T-helper 17 cell (primary cell): ENCODE measurements around the gene HTR2A. TPM values are rescaled to one million over a fixed set of nuclear protein-coding genes. Genes with fewer than 3 reads are reported as not detected.
A peak's percentile ranks its signal among the peaks of the same experiment; 100 is the strongest.

Experiments
- ATAC-seq: fragments of 150-1000 bp; cut with Tn5 transposase; 2 replicates; pipeline ENCODE4 v1.10.0; 2021; ENCODE audit warnings: mild to moderate bottlenecking, moderate library complexity
- DNase-seq, 3 donors: peaks; one replicate each; pipeline versions ENCODE4 v3.0.0 to v3.0.0-alpha.2; 2020 to 2021
- H3K9me3 ChIP-seq: one replicate; pipeline ENCODE4 v1.7.0; 2013; ENCODE audit warnings: low read length, mild to moderate bottlenecking; ENCODE audit not compliant: control insufficient read depth, poor library complexity, severe bottlenecking
- H3K27ac Mint-ChIP-seq: one replicate; pipeline ENCODE4 v1.8.0; 2022; ENCODE audit warnings: mild to moderate bottlenecking, moderate library complexity, mixed read lengths
- H3K27me3 Mint-ChIP-seq: one replicate; pipeline ENCODE4 v1.8.0; 2022; ENCODE audit warnings: mixed read lengths
- H3K36me3 Mint-ChIP-seq: one replicate; pipeline ENCODE4 v1.8.0; 2022; ENCODE audit warnings: low read depth, mixed read lengths
- H3K4me1 Mint-ChIP-seq: one replicate; pipeline ENCODE4 v1.8.0; 2022; ENCODE audit warnings: mild to moderate bottlenecking, mixed read lengths
- H3K4me3 Mint-ChIP-seq: one replicate; pipeline ENCODE4 v1.8.0; 2022; ENCODE audit warnings: mild to moderate bottlenecking, moderate library complexity, mixed read lengths
- total RNA-seq, 4 donors: library from RNA in 2 of 4; stranded (reverse) in 2 of 4; gene quantifications; one replicate each; pipeline ENCODE4 v1.2.3 and lab custom pipeline; 2022 to 2026

HTR2A gene
- total RNA-seq, 2 donors from 2014 or later: not detected

GRCh38 chr13:46858776-46859175 lies 38.1 kb downstream of the HTR2A start:
- Mint-ChIP-seq H3K27ac (no peak overlapping the region), H3K4me1 (no peaks in the 10 kb centered on the region), H3K36me3 (peaks cover 3% of the 10 kb centered on the region), H3K27me3 (peaks cover 52% of the 10 kb centered on the region), H3K4me3 (no peak overlapping the region)
- H3K9me3 ChIP-seq: no peaks in the 10 kb centered on the region
- DNase-seq (no peak), ATAC-seq (no peak)

GRCh38 chr13:46858163-46858562 lies 38.7 kb downstream of the HTR2A start:
- ATAC-seq (no peak), DNase-seq (no peak)
- no peaks in the 10 kb centered on the region for H3K4me1 Mint-ChIP-seq
- peaks cover 3% of the 10 kb centered on the region for H3K36me3 Mint-ChIP-seq
- no peak overlapping the region for H3K4me3 Mint-ChIP-seq
- peaks cover 58% of the 10 kb centered on the region for H3K27me3 Mint-ChIP-seq
- H3K9me3 ChIP-seq: no peaks in the 10 kb centered on the region
- H3K27ac Mint-ChIP-seq: no peak overlapping the region

- H3K36me3 Mint-ChIP-seq: peaks cover 6% of the 10 kb centered on the region
- no peaks in the 10 kb centered on the region for H3K9me3 ChIP-seq
- H3K27me3 Mint-ChIP-seq: peaks cover 64% of the 10 kb centered on the region
- ATAC-seq (no peak), DNase-seq (no peak)
- no peak overlapping the region for H3K4me3 Mint-ChIP-seq
- H3K4me1 Mint-ChIP-seq: no peaks in the 10 kb centered on the region
- no peak overlapping the region for H3K27ac Mint-ChIP-seq
Measured at GRCh38 chr13:46855664-46856063, 41.2 kb downstream of the HTR2A start.

GRCh38 chr13:46855166-46855565 lies 41.7 kb downstream of the HTR2A start:
- no peaks in the 10 kb centered on the region for H3K9me3 ChIP-seq
- H3K27ac Mint-ChIP-seq: no peak overlapping the region
- H3K27me3 Mint-ChIP-seq: peaks cover 65% of the 10 kb centered on the region
- H3K36me3 Mint-ChIP-seq: peaks cover 6% of the 10 kb centered on the region
- no peak for DNase-seq
- H3K4me1 Mint-ChIP-seq: no peaks in the 10 kb centered on the region
- ATAC-seq: no peak
- H3K4me3 Mint-ChIP-seq: no peak overlapping the region

- no peak for DNase-seq
- Mint-ChIP-seq H3K36me3 (peaks cover 2% of the 10 kb centered on the region), H3K27ac (no peak overlapping the region), H3K27me3 (peaks cover 59% of the 10 kb centered on the region), H3K4me1 (no peaks in the 10 kb centered on the region), H3K4me3 (no peak overlapping the region)
- no peaks in the 10 kb centered on the region for H3K9me3 ChIP-seq
- no peak for ATAC-seq
Measured at GRCh38 chr13:46852168-46852567, 44.7 kb downstream of the HTR2A start.

GRCh38 chr13:46850214-46850613 lies 46.6 kb downstream of the HTR2A start:
- peaks cover 2% of the 10 kb centered on the region for H3K36me3 Mint-ChIP-seq
- no peak overlapping the region for H3K27ac Mint-ChIP-seq
- no peak for DNase-seq
- H3K9me3 ChIP-seq: no peaks in the 10 kb centered on the region
- no peak for ATAC-seq
- H3K27me3 Mint-ChIP-seq: peaks cover 62% of the 10 kb centered on the region
- no peaks in the 10 kb centered on the region for H3K4me1 Mint-ChIP-seq
- H3K4me3 Mint-ChIP-seq: no peak overlapping the region

GRCh38 chr13:46846726-46847125 lies 50.1 kb downstream of the HTR2A start:
- Mint-ChIP-seq H3K27me3 (peaks cover 65% of the 10 kb centered on the region), H3K27ac (no peak overlapping the region), H3K4me3 (no peak overlapping the region), H3K36me3 (peaks cover 1% of the 10 kb centered on the region), H3K4me1 (no peaks in the 10 kb centered on the region)
- DNase-seq (no peak), ATAC-seq (no peak)
- no peaks in the 10 kb centered on the region for H3K9me3 ChIP-seq

GRCh38 chr13:46845146-46845545 lies 51.7 kb downstream of the HTR2A start:
- Mint-ChIP-seq H3K27ac (no peak overlapping the region), H3K27me3 (peaks cover 58% of the 10 kb centered on the region), H3K36me3 (no peaks in the 10 kb centered on the region), H3K4me1 (peaks cover 5% of the 10 kb centered on the region), H3K4me3 (no peak overlapping the region)
- ATAC-seq (no peak), DNase-seq (no peak)
- H3K9me3 ChIP-seq: no peaks in the 10 kb centered on the region

GRCh38 chr13:46844431-46844830 lies 52.4 kb downstream of the HTR2A start:
- Mint-ChIP-seq H3K27ac (no peak overlapping the region), H3K4me1 (peaks cover 5% of the 10 kb centered on the region), H3K27me3 (peaks cover 59% of the 10 kb centered on the region), H3K4me3 (no peak overlapping the region), H3K36me3 (no peaks in the 10 kb centered on the region)
- no peaks in the 10 kb centered on the region for H3K9me3 ChIP-seq
- ATAC-seq (no peak), DNase-seq (no peak)

GRCh38 chr13:46839399-46839798 lies 57.5 kb downstream of the HTR2A start:
- Mint-ChIP-seq H3K27ac (no peak overlapping the region), H3K27me3 (peaks cover 59% of the 10 kb centered on the region), H3K4me1 (peaks cover 5% of the 10 kb centered on the region), H3K36me3 (no peaks in the 10 kb centered on the region), H3K4me3 (no peak overlapping the region)
- no peaks in the 10 kb centered on the region for H3K9me3 ChIP-seq
- ATAC-seq (no peak), DNase-seq (no peak)

GRCh38 chr13:46834657-46835056 lies 62.2 kb downstream of the HTR2A start:
- peaks cover 24% of the 10 kb centered on the region for H3K27me3 Mint-ChIP-seq
- no peak for ATAC-seq
- H3K36me3 Mint-ChIP-seq: no peaks in the 10 kb centered on the region
- no peak for DNase-seq
- no peak overlapping the region for H3K4me3 Mint-ChIP-seq
- no peaks in the 10 kb centered on the region for H3K9me3 ChIP-seq
- no peak overlapping the region for H3K27ac Mint-ChIP-seq
- no peaks in the 10 kb centered on the region for H3K4me1 Mint-ChIP-seq

- Mint-ChIP-seq H3K4me1 (no peaks in the 10 kb centered on the region), H3K27ac (no peak overlapping the region)
Measured at GRCh38 chr13:46831588-46832194, 65.2 kb downstream of the HTR2A start.

GRCh38 chr13:46830405-46831005 lies 66.3 kb downstream of the HTR2A start:
- Mint-ChIP-seq H3K27me3 (peaks cover 26% of the 10 kb centered on the region), H3K4me3 (no peak overlapping the region), H3K36me3 (no peaks in the 10 kb centered on the region), H3K27ac (no peak overlapping the region), H3K4me1 (no peaks in the 10 kb centered on the region)
- no peaks in the 10 kb centered on the region for H3K9me3 ChIP-seq
- ATAC-seq (no peak), DNase-seq (no peak)

More at GRCh38 chr13:46831588-46832194, 65.2 kb downstream of the HTR2A start:
- no peaks in the 10 kb centered on the region for H3K36me3 Mint-ChIP-seq
- peaks cover 23% of the 10 kb centered on the region for H3K27me3 Mint-ChIP-seq
- ATAC-seq (peak; percentile 48), DNase-seq (peak in 1 of 3 donors; percentile 7)
- no peaks in the 10 kb centered on the region for H3K9me3 ChIP-seq
- no peak overlapping the region for H3K4me3 Mint-ChIP-seq

- Mint-ChIP-seq H3K4me1 (no peaks in the 10 kb centered on the region), H3K27ac (no peak overlapping the region), H3K27me3 (peaks cover 26% of the 10 kb centered on the region), H3K4me3 (no peak overlapping the region), H3K36me3 (peaks cover 4% of the 10 kb centered on the region)
- H3K9me3 ChIP-seq: no peaks in the 10 kb centered on the region
- DNase-seq (no peak), ATAC-seq (no peak)
Measured at GRCh38 chr13:46822551-46822950, 74.3 kb downstream of the HTR2A start.
